ENCODE data around the gene DBI. TPM values are rescaled to one million over a fixed set of nuclear protein-coding genes. Genes with fewer than 3 reads are reported as not detected.
A peak's percentile ranks its signal among the peaks of the same experiment; 100 is the strongest.

DBI gene
- total and polyA plus RNA-seq, 2 of the 13 experiments (the other 11 are each of a cell fraction or from before 2014, with no cell fraction given) = 330 to 659 TPM

DNA sequence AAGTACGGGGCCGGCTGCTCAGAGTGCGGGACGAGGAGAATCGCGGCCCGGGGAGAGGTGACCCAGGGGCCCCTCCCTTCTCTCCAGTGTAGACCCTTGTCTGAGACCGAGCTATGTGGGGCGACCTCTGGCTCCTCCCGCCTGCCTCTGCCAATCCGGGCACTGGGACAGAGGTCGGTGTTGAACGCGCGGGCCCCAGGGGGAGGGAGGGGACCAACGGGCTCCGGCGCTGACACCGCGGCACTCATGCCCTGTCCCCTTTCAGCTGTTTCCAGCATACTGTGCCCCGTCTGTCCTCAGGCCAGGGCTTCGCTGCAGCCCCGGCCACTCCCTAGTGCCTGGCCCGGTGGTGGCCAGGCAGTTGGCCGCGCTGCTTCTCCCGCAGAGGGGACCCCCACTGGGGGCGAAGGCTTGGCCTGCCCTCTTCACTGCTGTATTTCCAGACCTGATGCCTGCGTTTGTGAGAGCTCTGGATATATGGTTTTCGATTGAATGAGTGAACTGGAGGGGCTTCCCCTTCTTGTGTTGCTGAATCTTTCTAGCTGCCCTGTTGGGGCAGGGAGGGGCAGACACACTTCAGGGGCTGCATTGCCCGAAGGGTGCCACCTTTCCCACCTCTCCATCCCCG lies 809 bp downstream of the DBI start (continued):
- TF ChIP-seq, protein P1, sequence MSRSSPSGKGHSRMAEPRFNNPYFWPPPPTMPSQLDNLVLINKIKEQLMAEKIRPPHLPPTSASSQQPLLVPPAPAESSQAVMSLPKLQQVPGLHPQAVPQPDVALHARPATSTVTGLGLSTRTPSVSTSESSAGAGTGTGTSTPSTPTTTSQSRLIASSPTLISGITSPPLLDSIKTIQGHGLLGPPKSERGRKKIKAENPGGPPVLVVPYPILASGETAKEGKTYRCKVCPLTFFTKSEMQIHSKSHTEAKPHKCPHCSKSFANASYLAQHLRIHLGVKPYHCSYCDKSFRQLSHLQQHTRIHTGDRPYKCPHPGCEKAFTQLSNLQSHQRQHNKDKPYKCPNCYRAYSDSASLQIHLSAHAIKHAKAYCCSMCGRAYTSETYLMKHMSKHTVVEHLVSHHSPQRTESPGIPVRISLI (CRISPR knock-in tag; IDR thresholded peaks at IDR 0.05; ENCODE audit: borderline replicate concordance) = 0 out of 2 replicates have a peak, but pooled peaks have one; percentile 32
- TF ChIP-seq ZSCAN9 (CRISPR knock-in tag; IDR thresholded peaks at IDR 0.05; ENCODE audit: borderline replicate concordance) (no peak), NCOA5 (CRISPR knock-in tag; IDR thresholded peaks at IDR 0.05) (no peak), KLF15 (CRISPR knock-in tag; IDR thresholded peaks at IDR 0.05; ENCODE audit: borderline replicate concordance) (no peak), MIXL1 (CRISPR knock-in tag; IDR thresholded peaks at IDR 0.05) (no peak), ZNF17 (CRISPR knock-in tag; IDR thresholded peaks at IDR 0.05) (no peak), ZIK1 (CRISPR knock-in tag; IDR thresholded peaks at IDR 0.05; ENCODE audit: borderline replicate concordance, low read depth) (no peak), ZNF672 (CRISPR knock-in tag; IDR thresholded peaks at IDR 0.05) (no peak), STAT5B (CRISPR knock-in tag; IDR thresholded peaks at IDR 0.05) (no peak), NAIF1 (CRISPR knock-in tag; IDR thresholded peaks at IDR 0.05; ENCODE audit: borderline replicate concordance) (no peak), SP5 (CRISPR knock-in tag; IDR thresholded peaks at IDR 0.05; ENCODE audit: borderline replicate concordance, low read depth) (0 out of 2 replicates have a peak, but pooled peaks have one; percentile 55)
- TF ChIP-seq, protein P2, sequence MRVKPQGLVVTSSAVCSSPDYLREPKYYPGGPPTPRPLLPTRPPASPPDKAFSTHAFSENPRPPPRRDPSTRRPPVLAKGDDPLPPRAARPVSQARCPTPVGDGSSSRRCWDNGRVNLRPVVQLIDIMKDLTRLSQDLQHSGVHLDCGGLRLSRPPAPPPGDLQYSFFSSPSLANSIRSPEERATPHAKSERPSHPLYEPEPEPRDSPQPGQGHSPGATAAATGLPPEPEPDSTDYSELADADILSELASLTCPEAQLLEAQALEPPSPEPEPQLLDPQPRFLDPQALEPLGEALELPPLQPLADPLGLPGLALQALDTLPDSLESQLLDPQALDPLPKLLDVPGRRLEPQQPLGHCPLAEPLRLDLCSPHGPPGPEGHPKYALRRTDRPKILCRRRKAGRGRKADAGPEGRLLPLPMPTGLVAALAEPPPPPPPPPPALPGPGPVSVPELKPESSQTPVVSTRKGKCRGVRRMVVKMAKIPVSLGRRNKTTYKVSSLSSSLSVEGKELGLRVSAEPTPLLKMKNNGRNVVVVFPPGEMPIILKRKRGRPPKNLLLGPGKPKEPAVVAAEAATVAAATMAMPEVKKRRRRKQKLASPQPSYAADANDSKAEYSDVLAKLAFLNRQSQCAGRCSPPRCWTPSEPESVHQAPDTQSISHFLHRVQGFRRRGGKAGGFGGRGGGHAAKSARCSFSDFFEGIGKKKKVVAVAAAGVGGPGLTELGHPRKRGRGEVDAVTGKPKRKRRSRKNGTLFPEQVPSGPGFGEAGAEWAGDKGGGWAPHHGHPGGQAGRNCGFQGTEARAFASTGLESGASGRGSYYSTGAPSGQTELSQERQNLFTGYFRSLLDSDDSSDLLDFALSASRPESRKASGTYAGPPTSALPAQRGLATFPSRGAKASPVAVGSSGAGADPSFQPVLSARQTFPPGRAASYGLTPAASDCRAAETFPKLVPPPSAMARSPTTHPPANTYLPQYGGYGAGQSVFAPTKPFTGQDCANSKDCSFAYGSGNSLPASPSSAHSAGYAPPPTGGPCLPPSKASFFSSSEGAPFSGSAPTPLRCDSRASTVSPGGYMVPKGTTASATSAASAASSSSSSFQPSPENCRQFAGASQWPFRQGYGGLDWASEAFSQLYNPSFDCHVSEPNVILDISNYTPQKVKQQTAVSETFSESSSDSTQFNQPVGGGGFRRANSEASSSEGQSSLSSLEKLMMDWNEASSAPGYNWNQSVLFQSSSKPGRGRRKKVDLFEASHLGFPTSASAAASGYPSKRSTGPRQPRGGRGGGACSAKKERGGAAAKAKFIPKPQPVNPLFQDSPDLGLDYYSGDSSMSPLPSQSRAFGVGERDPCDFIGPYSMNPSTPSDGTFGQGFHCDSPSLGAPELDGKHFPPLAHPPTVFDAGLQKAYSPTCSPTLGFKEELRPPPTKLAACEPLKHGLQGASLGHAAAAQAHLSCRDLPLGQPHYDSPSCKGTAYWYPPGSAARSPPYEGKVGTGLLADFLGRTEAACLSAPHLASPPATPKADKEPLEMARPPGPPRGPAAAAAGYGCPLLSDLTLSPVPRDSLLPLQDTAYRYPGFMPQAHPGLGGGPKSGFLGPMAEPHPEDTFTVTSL (CRISPR knock-in tag; IDR thresholded peaks at IDR 0.05; ENCODE audit: borderline replicate concordance) = no peak
- TF ChIP-seq, protein P3, sequence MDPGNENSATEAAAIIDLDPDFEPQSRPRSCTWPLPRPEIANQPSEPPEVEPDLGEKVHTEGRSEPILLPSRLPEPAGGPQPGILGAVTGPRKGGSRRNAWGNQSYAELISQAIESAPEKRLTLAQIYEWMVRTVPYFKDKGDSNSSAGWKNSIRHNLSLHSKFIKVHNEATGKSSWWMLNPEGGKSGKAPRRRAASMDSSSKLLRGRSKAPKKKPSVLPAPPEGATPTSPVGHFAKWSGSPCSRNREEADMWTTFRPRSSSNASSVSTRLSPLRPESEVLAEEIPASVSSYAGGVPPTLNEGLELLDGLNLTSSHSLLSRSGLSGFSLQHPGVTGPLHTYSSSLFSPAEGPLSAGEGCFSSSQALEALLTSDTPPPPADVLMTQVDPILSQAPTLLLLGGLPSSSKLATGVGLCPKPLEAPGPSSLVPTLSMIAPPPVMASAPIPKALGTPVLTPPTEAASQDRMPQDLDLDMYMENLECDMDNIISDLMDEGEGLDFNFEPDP (CRISPR knock-in tag; conservative IDR thresholded peaks at IDR 0.05) = no peak
- TF ChIP-seq, protein P4, sequence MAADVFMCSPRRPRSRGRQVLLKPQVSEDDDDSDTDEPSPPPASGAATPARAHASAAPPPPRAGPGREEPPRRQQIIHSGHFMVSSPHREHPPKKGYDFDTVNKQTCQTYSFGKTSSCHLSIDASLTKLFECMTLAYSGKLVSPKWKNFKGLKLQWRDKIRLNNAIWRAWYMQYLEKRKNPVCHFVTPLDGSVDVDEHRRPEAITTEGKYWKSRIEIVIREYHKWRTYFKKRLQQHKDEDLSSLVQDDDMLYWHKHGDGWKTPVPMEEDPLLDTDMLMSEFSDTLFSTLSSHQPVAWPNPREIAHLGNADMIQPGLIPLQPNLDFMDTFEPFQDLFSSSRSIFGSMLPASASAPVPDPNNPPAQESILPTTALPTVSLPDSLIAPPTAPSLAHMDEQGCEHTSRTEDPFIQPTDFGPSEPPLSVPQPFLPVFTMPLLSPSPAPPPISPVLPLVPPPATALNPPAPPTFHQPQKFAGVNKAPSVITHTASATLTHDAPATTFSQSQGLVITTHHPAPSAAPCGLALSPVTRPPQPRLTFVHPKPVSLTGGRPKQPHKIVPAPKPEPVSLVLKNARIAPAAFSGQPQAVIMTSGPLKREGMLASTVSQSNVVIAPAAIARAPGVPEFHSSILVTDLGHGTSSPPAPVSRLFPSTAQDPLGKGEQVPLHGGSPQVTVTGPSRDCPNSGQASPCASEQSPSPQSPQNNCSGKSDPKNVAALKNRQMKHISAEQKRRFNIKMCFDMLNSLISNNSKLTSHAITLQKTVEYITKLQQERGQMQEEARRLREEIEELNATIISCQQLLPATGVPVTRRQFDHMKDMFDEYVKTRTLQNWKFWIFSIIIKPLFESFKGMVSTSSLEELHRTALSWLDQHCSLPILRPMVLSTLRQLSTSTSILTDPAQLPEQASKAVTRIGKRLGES (CRISPR knock-in tag; IDR thresholded peaks at IDR 0.05; ENCODE audit: borderline replicate concordance) = peak; percentile 75; the same call in 1 of the 2 replicates
- TF ChIP-seq, protein P5, sequence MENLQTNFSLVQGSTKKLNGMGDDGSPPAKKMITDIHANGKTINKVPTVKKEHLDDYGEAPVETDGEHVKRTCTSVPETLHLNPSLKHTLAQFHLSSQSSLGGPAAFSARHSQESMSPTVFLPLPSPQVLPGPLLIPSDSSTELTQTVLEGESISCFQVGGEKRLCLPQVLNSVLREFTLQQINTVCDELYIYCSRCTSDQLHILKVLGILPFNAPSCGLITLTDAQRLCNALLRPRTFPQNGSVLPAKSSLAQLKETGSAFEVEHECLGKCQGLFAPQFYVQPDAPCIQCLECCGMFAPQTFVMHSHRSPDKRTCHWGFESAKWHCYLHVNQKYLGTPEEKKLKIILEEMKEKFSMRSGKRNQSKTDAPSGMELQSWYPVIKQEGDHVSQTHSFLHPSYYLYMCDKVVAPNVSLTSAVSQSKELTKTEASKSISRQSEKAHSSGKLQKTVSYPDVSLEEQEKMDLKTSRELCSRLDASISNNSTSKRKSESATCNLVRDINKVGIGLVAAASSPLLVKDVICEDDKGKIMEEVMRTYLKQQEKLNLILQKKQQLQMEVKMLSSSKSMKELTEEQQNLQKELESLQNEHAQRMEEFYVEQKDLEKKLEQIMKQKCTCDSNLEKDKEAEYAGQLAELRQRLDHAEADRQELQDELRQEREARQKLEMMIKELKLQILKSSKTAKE (CRISPR knock-in tag; IDR thresholded peaks at IDR 0.05; ENCODE audit: borderline replicate concordance) = no peak

Data from HepG2 (cell line).